HCT116 (cell line): ENCODE data around the gene ADAMTS13. TPM values are rescaled to one million over a fixed set of nuclear protein-coding genes. Genes with fewer than 3 reads are reported as not detected.

Experiments
- ATAC-seq: fragments of 200-7000 bp; cut with Tn5 transposase; 2 replicates; pipeline ENCODE4 v1.9.1; 2020; ENCODE audit warnings: mild to moderate bottlenecking, moderate library complexity
- BruUV-seq: library from RNA; stranded (reverse); fragments of 400-500 nt; replicated peaks from 2 replicates; lab custom pipeline; 2021; lab: Mats Ljungman, UMichigan
- CTCF ChIA-PET: fragments of 300-600 bp; sonication (Branson Sonifier 250); formaldehyde crosslinking; loops from one replicate; lab custom pipeline; 2021; ENCODE audit warnings: antibody characterized with exemption; lab: Charles Lee
- POLR2A ChIA-PET: fragments of 300-600, 350-600 bp; sonication (Branson Sonifier 250); formaldehyde crosslinking; loops from one replicate; lab custom pipeline; 2021; ENCODE audit warnings: antibody characterized with exemption; lab: Charles Lee
- RAD21 ChIA-PET, 2 experiments: fragments of 300-600 bp; sonication (Branson Sonifier 250); formaldehyde crosslinking; loops; one replicate each; lab custom pipeline; 2023; ENCODE audit warnings: low total read pairs in 2 of 2; ENCODE audit not compliant: uncharacterized antibody in 2 of 2, unreplicated experiment in 2 of 2, low non-redundant PET in 1 of 2; lab: Charles Lee
- DNase-seq: peaks from one replicate; pipeline ENCODE4 v3.0.0-alpha.2; 2010; ENCODE audit warnings: low read depth, low spot score
- H2AFZ ChIP-seq: fragments of 200-600 bp; shearing (Covaris generic), sonication (generic); 2 replicates; pipeline ENCODE4 v1.6.1; 2017; ENCODE audit warnings: low read depth, mixed run types, mixed read lengths, antibody characterized with exemption, low read length; ENCODE audit not compliant: poor library complexity, severe bottlenecking
- H3K27ac ChIP-seq: 2 replicates; pipeline ENCODE4 v1.5.1; 2012; ENCODE audit warnings: low read depth, low read length
- H3K27me3 ChIP-seq: fragments of 200-600 bp; sonication (generic); 2 replicates; pipeline ENCODE4 v1.6.1; 2016; ENCODE audit warnings: mixed run types, low read length, mixed read lengths; ENCODE audit not compliant: insufficient read depth
- H3K36me3 ChIP-seq, 2 experiments: fragments of 200-500 bp in 1 of 2; fragments of 200-600 bp in 1 of 2; sonication (Bioruptor generic) in 1 of 2; sonication (generic) in 1 of 2; 2 replicates each; pipeline versions ENCODE4 v1.5.1 to v1.6.1; 2014 to 2016; ENCODE audit warnings: low read length in 2 of 2, inconsistent platforms in 1 of 2, mixed read lengths in 1 of 2, mixed run types in 1 of 2; ENCODE audit not compliant: insufficient read depth in 2 of 2, control insufficient read depth in 1 of 2
- H3K4me1 ChIP-seq, 2 experiments: fragments of 200-600 bp in 1 of 2; sonication (generic) in 1 of 2; 2 replicates each; pipeline versions ENCODE4 v1.5.1 to v1.6.1; 2012 to 2017; ENCODE audit warnings: low read length in 2 of 2, inconsistent platforms in 1 of 2, mild to moderate bottlenecking in 1 of 2, mixed read lengths in 1 of 2, mixed run types in 1 of 2, moderate library complexity in 1 of 2; ENCODE audit not compliant: insufficient read depth in 2 of 2, control insufficient read depth in 1 of 2
- H3K4me2 ChIP-seq: fragments of 200-600 bp; sonication (generic); 2 replicates; pipeline ENCODE4 v1.6.1; 2017; ENCODE audit warnings: mixed run types, low read length, mixed read lengths
- H3K4me3 ChIP-seq, 2 experiments: fragments of 200-600 bp in 1 of 2; sonication (generic) in 1 of 2; replicated peaks in 1 of 2; 2 replicates each; pipeline ENCODE4 v1.5.1; 2011 to 2016; ENCODE audit warnings: low read length in 2 of 2, control low read depth in 1 of 2, low read depth in 1 of 2, mild to moderate bottlenecking in 1 of 2, mixed read lengths in 1 of 2, mixed run types in 1 of 2
- H3K79me2 ChIP-seq: fragments of 200-600 bp; sonication (generic); 2 replicates; pipeline ENCODE4 v1.6.1; 2017; ENCODE audit warnings: mild to moderate bottlenecking, mixed run types, low read length, moderate library complexity, mixed read lengths; ENCODE audit not compliant: insufficient read depth
- H3K9ac ChIP-seq: fragments of 200-600 bp; sonication (generic); 2 replicates; pipeline ENCODE4 v1.6.1; 2016; ENCODE audit warnings: low read length, mixed read lengths
- H3K9me2 ChIP-seq: fragments of 200-600 bp; sonication (generic), shearing (Covaris generic); 2 replicates; pipeline ENCODE4 v1.6.1; 2017; ENCODE audit warnings: mixed run types, mild to moderate bottlenecking, moderate library complexity; ENCODE audit not compliant: insufficient read depth
- H3K9me3 ChIP-seq, 2 experiments: fragments of 200-500 bp in 1 of 2; fragments of 200-600 bp in 1 of 2; sonication (Bioruptor generic) in 1 of 2; sonication (generic) in 1 of 2; 2 replicates each; pipeline ENCODE4 v1.6.1; 2014 to 2017; ENCODE audit warnings: low read length in 2 of 2, mixed read lengths in 2 of 2, inconsistent platforms in 1 of 2, low read depth in 1 of 2, mild to moderate bottlenecking in 1 of 2, mixed run types in 1 of 2, moderate library complexity in 1 of 2; ENCODE audit not compliant: control insufficient read depth in 1 of 2, insufficient read depth in 1 of 2
- H4K20me1 ChIP-seq: fragments of 200-600 bp; sonication (generic), shearing (Covaris generic); 2 replicates; pipeline ENCODE4 v1.6.1; 2017; ENCODE audit warnings: mixed run types, mild to moderate bottlenecking, moderate library complexity; ENCODE audit not compliant: insufficient read depth
- CTCF ChIP-seq, 3 experiments: fragments of 200-600 bp in 1 of 3; sonication (generic) in 1 of 3; IDR thresholded peaks in 2 of 3; conservative IDR thresholded peaks in 1 of 3; 2 replicates each; pipeline ENCODE4 v1.5.1; 2012 to 2017; ENCODE audit warnings: low read depth in 2 of 3, low read length in 2 of 3, antibody characterized with exemption in 1 of 3, borderline replicate concordance in 1 of 3, control low read depth in 1 of 3, mild to moderate bottlenecking in 1 of 3, mixed read lengths in 1 of 3, mixed run types in 1 of 3, moderate library complexity in 1 of 3; ENCODE audit not compliant: insufficient read depth in 1 of 3
- EZH2 ChIP-seq: fragments of 200-600 bp; sonication (generic); IDR thresholded peaks from 2 replicates; pipeline ENCODE4 v1.6.1; 2017; ENCODE audit warnings: antibody characterized with exemption, mixed run types
- EZH2phosphoT487 ChIP-seq: fragments of 200-600 bp; IDR thresholded peaks from 2 replicates; pipeline ENCODE4 v1.6.1; 2018; ENCODE audit warnings: antibody characterized with exemption, borderline replicate concordance
- JUND ChIP-seq: IDR thresholded peaks from 2 replicates; pipeline ENCODE4 v1.6.1; 2012
- MAX ChIP-seq: IDR thresholded peaks from 2 replicates; pipeline ENCODE4 v1.6.1; 2012
- POLR2AphosphoS5 ChIP-seq: IDR thresholded peaks from 2 replicates; pipeline ENCODE4 v1.6.1; 2011; ENCODE audit warnings: mild to moderate bottlenecking, low read depth, low read length, moderate library complexity
- RAD21 ChIP-seq: IDR thresholded peaks from 2 replicates; pipeline ENCODE4 v1.6.1; 2012; ENCODE audit warnings: low read depth, mild to moderate bottlenecking
- SIN3A ChIP-seq: IDR thresholded peaks from 2 replicates; pipeline ENCODE4 v1.6.1; 2012; ENCODE audit warnings: low read depth
- SRF ChIP-seq: IDR thresholded peaks from 2 replicates; pipeline ENCODE4 v1.6.1; 2012; ENCODE audit warnings: low read depth
- TCF7L2 ChIP-seq: IDR thresholded peaks from 2 replicates; pipeline ENCODE4 v1.7.0; 2011; ENCODE audit warnings: borderline replicate concordance, inconsistent platforms; ENCODE audit not compliant: insufficient read depth, insufficient read length; ENCODE audit errors: extremely low read depth
- YY1 ChIP-seq: IDR thresholded peaks from 2 replicates; pipeline ENCODE4 v1.6.1; 2011; ENCODE audit warnings: low read length, low read depth, moderate library complexity, mild to moderate bottlenecking; ENCODE audit not compliant: insufficient replicate concordance; ENCODE audit errors: extremely low read depth
- ZBTB33 ChIP-seq: IDR thresholded peaks from 2 replicates; pipeline ENCODE4 v1.6.1; 2011; ENCODE audit warnings: mild to moderate bottlenecking, low read length, moderate library complexity; ENCODE audit not compliant: insufficient replicate concordance; ENCODE audit errors: extremely low read depth
- ZFX ChIP-seq: fragments of 450-650 bp; IDR thresholded peaks from 2 replicates; pipeline ENCODE4 v1.6.1; 2017
- ZNF274 ChIP-seq: fragments of 200-500 bp; sonication (Bioruptor generic); IDR thresholded peaks from 2 replicates; pipeline ENCODE4 v1.6.1; 2014; ENCODE audit warnings: mild to moderate bottlenecking, low read depth, low read length, inconsistent platforms
- intact Hi-C: fragments of 100-400 bp; cut with micrococcal nuclease; formaldehyde crosslinking; loops from 2 replicates; pipeline ENCODE4 v1.10.0; 2022
- total RNA-seq: library from RNA; stranded (reverse); gene quantifications from one replicate; pipeline ENCODE4 v1.2.1, GENCODE V29; 2021; ENCODE audit not compliant: unreplicated experiment
- TF ChIP-seq, protein P1 (sequence below): IDR thresholded peaks from 2 replicates; pipeline ENCODE4 v1.6.1; 2012; ENCODE audit warnings: low read depth

Gene ADAMTS13
- total RNA-seq, 1 experiment from 2014 or later = 9.2 TPM

GRCh38 chr9:133440874-133441273, 18.7 kb downstream of the ADAMTS13 start:
- Histone ChIP-seq H3K9ac (no peak overlapping the region), H3K9me2 (no peaks in the 10 kb centered on the region), H2AFZ (no peak overlapping the region), H3K79me2 (no peaks in the 10 kb centered on the region), H3K4me2 (no peak overlapping the region), H3K4me3 (no peak overlapping the region), H3K27me3 (no peaks in the 10 kb centered on the region), H3K36me3 (no peaks in the 10 kb centered on the region), H3K9me3 (no peaks in the 10 kb centered on the region), H4K20me1 (no peaks in the 10 kb centered on the region), H3K4me1 (no peaks in the 10 kb centered on the region), H3K27ac (no peak overlapping the region)
- CTCF ChIA-PET = no interaction called here
- POLR2A ChIA-PET = no interaction called here
- intact Hi-C loops = no loop called here
- RAD21 ChIA-PET = no interaction called here
- BruUV-seq = no TSS peak
- DNase-seq = no peak
- TF ChIP-seq, protein P1, sequence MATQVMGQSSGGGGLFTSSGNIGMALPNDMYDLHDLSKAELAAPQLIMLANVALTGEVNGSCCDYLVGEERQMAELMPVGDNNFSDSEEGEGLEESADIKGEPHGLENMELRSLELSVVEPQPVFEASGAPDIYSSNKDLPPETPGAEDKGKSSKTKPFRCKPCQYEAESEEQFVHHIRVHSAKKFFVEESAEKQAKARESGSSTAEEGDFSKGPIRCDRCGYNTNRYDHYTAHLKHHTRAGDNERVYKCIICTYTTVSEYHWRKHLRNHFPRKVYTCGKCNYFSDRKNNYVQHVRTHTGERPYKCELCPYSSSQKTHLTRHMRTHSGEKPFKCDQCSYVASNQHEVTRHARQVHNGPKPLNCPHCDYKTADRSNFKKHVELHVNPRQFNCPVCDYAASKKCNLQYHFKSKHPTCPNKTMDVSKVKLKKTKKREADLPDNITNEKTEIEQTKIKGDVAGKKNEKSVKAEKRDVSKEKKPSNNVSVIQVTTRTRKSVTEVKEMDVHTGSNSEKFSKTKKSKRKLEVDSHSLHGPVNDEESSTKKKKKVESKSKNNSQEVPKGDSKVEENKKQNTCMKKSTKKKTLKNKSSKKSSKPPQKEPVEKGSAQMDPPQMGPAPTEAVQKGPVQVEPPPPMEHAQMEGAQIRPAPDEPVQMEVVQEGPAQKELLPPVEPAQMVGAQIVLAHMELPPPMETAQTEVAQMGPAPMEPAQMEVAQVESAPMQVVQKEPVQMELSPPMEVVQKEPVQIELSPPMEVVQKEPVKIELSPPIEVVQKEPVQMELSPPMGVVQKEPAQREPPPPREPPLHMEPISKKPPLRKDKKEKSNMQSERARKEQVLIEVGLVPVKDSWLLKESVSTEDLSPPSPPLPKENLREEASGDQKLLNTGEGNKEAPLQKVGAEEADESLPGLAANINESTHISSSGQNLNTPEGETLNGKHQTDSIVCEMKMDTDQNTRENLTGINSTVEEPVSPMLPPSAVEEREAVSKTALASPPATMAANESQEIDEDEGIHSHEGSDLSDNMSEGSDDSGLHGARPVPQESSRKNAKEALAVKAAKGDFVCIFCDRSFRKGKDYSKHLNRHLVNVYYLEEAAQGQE = no peak
- TF ChIP-seq ZBTB33 = no peak
- no peak for TF ChIP-seq SIN3A
- no peak for TF ChIP-seq ZNF274
- TF ChIP-seq CTCF (IDR thresholded peaks at IDR 0.05 in 2 of 3, conservative IDR thresholded peaks at IDR 0.05 in 1 of 3; ENCODE audit: borderline replicate concordance in 1 of 3, insufficient read depth in 1 of 3, low read depth in 2 of 3, low read length in 2 of 3) = no peak
- TF ChIP-seq SRF = no peak
- no peak for TF ChIP-seq EZH2phosphoT487
- TF ChIP-seq EZH2 = no peak
- no peak for TF ChIP-seq POLR2AphosphoS5
- no peak for TF ChIP-seq MAX
- TF ChIP-seq TCF7L2 = no peak
- TF ChIP-seq JUND = no peak
- no peak for TF ChIP-seq RAD21
- TF ChIP-seq ZFX = no peak
- TF ChIP-seq YY1 = no peak
- ATAC-seq = no peak
